ENCODE measurements around the gene PCP4L1.
"Not testable (repeated sequence)": the region's sequence is repeated elsewhere in the genome, so short reads cannot be mapped to it uniquely, and the experiment has no call there.

PCP4L1 gene

DNA sequence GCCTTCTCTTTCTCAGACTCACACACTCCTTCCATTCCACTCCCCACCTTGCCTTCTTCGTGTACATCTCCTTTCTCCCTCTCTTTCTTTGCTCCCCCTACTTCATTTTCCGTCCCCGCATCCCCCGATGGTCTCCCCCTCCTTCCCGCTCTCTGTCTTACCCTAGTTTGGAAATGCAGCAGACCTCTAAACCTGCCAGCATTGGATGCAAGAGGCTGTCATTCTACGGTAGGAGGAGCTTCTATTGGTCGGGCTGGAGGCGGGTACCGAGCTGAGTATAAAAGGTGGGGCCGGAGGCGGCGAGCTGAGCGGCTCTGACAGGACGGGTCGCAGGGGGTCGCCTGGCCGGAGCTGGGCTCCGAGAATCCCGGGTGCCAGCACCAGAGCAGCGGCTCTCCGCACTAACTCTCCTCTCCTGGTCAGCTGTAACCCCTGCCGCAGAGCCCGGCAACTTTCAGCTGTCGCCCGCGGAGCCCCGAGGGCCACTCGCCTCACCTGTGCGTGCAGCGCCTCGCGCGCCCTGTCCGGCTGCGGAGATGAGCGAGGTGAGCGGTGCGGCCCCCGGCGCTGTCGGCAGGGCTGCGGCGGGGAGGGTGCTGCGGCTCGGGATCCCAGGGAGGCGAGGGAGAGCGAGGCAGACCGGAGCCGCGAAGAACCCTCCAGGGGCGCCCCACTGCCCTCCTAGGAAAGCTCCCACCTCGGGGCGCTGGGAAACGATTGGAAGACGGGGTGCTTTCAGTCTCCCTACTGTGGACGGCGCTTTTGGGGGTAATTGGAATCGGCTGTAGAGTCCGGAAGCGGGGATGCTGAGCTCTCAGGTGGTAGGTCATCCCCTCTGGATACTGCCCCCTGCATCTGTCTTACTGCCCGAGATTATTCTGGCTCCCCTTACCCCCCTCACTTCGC lies at the start of gene PCP4L1:
PCP4L1 (plus strand) TSS at position 307 of the 906 bp plus-strand sequence; CDS start at position 537, 230 bp downstream.
- DNase-seq, result no peak

DNA sequence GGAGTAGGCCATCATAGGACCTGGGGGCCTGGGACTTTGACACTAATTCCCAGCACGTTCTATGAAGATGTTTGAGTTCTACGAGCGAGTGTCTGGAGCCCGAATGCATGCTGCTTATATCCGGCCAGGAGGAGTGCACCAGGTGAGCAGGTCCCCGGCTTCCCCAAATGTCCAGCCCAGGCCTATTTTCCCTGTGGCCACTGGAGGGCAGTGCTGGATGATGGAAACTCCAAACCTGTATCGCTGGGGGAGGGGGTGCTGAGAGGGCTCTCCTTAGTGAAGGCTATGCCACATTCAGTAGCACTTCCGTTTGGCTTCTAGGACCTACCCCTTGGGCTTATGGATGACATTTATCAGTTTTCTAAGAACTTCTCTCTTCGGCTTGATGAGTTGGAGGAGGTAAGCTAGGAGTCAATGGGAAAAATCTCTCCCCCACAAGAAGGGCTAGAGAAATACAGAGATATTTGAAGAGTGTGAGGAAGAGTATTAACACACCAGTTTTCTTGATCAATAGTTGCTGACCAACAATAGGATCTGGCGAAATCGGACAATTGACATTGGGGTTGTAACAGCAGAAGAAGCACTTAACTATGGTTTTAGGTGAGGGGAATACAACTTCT lies 48.6 kb upstream of the PCP4L1 start:
- DNase-seq, result peak; percentile 48

DNA sequence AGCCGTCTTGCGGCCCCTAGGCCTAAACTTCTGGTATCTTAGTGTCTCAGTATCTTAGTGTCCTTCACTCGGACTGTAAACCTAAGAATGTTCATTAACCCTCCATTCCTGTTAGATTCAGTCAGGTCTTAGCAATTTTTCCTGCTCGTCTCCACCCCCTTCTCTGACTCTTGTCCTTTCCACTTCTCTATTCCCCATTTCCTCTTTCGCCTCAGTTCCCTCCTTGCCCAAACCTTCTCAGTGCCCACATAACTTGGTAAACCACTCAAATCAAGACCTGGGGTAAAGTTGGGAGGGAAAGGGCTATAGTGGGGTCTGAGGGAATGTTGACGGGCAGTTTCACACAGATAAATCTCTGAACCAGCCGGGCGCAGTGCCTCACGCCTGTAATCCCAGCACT lies 44.2 kb upstream of the PCP4L1 start:
- DNase-seq, result no peak

DNA sequence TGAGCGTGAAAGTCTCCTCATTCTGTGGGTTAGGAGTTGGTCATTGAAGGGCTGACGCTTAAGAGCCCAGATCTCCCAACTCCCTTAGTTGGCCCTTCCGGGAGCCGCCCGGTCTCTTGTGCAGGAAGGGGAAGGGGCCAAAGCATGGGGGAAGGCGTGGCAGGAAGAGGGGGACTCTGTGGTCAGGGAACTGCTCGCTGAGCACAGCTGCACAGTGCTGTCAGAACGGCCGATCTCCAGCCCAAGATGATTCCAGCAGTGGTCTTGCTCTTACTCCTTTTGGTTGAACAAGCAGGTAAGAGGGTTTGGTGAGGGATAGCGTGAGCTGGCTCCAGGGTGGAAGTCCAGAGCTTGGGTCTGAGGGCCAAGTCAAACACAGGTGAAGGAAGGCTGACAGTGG lies 43.5 kb upstream of the PCP4L1 start, which contains the start of gene FCER1G:
FCER1G (plus strand) TSS at position 220 of the 400 bp plus-strand sequence; CDS start at position 247, 27 bp downstream.
- no peak for DNase-seq

DNA sequence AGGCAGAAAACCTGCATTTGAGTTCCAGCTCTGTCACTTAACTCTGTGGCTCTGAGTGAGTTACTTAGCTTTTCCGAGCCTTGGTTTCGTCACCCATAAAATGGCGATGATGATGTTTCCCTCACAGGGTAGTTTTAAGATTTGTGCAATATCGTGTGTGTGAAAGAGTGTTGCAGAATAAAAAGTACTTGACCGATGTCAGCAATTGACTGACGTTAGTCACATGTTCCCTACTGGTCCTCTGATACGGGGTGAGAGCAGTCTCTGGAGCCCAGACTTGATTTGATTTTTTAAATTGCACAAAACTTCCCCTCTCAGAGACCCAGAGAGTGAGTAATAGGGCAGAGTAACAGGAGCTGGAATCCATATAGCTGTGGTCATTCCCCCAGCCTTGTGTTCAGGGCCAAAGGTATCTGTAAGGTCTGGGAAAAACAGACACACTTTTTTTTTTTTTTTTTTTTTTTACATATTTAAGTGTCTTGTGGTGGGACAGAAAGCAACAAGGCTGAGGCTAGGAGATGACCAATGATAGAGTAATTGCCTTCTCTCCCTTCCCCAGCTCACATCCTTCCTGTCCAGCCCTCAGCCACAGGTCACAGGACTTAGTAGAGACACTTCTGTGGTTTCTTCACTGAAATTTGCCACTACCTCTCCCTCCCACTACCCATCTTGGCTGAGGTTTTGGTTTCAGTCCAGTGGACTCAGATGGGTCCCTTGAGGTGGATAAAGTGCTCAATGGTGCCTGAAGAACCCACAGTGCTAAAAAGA lies 41.4 kb upstream of the PCP4L1 start:
- no peak for DNase-seq

DNA sequence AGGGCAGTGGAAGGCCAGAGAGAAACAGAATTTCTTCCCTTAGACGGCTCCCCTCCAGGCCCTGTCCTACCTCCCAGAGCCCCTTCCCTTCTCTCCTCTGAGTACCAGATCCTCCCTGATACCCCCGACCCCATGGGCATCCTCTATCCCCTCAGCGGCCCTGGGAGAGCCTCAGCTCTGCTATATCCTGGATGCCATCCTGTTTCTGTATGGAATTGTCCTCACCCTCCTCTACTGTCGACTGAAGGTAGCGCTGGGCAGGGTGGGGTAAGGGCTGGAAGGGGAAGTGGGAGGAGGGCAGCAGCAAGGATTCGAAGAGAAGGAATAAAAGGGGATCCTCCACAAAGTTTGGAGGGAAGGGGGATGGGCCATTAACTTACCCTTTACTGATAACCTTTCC lies 40.7 kb upstream of the PCP4L1 start:
- no peak for DNase-seq

DNA sequence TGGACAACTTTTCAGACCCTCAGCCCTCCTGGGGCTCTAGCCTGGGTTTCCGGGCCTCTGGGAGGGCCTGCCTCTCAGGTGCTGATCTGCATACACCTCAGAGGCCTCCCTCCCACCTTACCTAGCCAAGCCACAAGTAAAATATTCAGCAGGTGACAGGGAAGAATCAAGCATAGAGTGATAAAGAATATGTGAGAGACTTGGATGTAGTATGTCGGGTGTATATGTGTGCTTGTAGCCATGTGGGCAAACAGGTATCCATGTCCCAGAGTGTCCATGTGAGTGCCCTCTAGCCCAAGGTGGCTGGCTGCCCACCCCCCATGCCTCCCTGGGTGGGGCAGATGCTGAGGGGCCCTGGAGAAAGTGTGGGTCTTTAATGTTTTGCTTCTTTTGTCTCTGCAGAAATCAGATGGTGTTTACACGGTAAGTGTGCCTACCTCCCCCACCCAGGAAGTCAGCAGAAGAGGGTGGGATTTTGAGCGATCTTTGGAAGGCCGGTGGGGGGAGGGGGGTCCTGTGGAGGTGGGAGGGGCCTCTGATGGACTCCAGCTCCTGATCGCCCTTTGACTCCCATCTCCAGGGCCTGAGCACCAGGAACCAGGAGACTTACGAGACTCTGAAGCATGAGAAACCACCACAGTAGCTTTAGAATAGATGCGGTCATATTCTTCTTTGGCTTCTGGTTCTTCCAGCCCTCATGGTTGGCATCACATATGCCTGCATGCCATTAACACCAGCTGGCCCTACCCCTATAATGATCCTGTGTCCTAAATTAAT lies 40.1 kb upstream of the PCP4L1 start:
- DNase-seq, result no peak

DNA sequence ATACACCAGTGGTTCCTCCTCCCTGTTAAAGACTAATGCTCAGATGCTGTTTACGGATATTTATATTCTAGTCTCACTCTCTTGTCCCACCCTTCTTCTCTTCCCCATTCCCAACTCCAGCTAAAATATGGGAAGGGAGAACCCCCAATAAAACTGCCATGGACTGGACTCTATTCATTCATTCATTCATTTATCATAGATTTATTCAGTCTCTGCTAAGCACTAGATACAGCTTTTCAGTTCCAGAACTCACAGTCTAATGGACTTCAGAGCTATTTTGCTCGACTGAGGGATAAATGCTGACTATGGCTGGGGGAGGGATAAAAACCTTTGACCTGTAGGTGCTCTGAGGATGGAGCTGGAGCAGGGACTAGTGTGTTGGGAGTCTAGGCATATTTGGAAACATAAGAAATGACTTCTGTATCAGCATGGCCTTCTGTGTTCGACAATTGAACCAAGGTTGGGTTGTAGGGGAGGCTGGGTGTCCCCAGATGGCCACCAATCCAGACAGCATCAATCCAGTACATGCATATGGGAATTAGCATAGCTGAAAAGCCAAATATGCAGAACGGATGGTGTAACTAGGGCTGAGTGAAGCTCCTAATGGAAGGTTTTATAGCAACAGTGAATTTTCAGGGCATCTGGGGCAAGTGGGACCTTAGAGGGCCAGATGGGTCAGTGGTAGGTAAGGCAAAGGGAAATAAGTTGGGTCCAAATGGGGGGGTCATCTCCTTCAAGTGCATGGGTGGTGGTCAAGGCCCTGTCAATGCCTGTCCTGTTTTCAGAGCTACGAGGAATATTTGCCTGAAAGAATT lies 39.3 kb upstream of the PCP4L1 start:
- DNase-seq, result no peak

DNA sequence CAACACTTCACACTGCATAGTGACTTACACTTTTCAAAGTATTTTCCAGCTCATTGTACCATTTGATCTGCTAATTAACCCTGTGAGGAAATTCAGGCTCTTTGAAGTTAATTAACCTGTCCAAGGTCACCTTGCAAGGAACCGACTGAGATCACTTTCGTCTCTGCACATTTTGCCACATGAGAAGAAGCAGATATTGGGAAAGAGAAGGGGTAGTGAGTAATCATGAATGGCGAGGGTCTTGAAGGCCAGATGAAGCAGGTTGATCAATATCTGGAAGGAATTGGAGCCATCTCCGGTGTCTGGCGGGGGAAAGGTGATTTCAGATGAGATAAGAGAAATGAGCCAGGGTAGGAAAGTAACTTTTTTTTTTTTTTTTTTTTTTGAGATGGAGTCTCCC lies 38.5 kb upstream of the PCP4L1 start:
- DNase-seq, result no peak

DNA sequence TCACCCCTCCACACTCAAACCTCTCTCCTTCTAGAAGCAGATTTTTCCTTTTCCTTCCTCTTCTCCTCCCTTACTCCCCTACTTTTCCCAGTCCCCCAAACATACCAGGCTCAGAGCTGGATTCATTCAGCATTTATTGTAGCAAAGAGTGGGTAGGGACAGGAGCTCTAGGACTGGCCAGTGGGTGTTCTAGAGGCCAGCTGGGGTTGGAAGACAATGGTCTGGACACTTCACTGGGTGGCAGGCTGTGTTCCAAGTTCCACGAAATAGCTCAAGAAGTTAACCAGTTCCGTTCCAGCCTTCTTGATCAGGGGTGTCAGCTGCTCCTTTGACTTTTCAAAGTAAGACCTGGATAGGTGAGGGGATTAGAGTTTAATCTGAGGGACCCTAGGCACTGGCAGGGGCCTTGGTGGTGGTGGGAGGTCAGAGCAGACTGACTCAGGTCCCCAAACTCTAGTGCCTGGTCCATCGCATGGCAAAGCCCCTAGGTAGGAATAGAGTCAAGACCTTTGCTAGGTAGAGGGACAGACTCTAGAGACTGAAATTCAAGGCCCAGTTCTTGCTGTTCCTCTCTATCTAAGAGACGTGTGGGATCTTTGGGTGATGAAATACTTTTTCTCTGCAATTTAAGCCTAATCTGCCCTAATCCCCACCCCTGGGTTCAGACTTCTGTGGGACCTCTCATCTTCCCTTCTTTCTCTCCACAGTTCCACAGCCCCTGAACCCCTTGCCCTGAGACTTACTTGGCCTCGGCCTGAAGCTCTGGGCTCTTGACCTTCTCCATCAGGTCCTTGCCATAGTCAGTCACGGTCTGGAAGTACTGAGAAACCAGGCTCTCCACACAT lies 36.1 kb upstream of the PCP4L1 start:
- DNase-seq, result no peak

DNA sequence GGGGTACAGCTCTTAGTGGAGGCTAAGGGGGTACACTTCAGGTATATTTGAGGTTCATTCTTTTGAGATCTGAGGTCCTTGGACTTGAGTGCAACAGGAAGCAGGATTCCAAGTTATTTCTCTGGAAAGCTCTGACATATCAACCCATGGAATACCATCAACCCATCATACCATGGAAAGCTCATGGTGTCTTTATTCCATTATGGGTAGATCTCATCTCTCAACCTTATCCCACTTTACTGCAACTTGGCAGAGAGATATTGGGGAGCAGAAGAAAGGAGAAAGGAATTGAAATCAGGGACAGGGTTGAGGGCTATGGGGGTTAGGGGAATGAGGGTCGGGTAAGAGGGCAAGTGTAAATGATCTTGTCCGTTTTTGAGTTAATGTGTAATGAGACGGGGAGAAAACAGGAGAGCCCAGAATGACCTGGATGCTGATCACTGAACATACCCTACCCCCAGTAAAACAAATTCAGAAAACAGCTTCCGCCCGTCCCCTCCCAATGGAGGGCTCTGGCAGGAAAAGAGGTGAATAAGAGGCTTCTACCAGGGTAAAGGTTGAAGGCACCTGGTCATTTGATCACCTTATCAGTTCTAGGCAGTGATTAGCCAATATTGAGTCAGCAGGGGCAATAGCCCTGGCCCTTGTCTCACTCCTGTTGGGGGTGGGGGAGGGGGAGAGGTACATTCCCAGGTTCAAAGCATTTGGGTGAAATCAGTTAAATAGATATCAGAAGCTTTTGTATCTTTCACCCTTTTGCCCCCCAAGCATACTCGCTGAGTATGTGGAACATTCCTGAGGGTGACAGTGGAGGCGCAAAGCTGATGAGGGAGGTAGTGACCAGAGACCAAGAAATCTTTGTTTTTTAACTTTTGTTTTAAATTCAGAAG lies 34.5 kb upstream of the PCP4L1 start:
- DNase-seq, result no peak

DNA sequence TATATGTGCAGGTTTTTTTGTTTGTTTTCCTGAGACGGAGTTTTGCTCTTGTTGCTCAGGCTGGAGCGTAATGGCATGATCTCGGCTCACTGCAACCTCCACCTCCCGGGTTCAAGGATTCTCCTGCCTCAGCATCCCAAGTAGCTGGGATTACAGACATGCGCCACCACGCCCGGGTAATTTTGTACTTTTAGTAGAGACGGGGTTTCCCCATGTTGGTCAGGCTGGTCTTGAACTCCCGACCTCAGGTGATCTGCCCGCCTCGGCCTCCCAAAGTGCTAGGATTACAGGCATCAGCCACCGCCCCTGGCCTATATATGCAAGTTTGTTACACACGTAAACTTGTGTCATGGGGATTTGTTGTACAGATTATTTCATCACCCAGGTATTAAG lies 33.9 kb upstream of the PCP4L1 start:
- DNase-seq, result not testable (repeated sequence)

DNA sequence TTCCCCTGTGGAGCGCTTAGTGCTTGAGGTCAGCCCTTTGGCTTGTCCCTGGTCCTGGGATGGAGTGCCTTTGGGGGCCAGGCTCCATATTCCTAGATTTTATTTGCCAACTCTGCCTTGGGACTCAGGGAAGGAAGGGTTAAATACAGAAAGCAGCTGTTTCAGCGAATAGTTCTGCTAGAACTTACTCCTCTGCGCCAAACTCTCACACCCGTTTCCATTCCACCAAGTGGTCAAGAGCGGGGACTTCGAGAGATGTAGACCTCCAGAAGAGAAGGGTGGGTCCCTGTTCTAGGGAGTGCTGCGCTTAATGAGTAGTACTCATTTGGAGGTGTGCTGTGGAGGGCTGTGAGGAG lies 33.4 kb upstream of the PCP4L1 start:
- DNase-seq, result no peak

DNA sequence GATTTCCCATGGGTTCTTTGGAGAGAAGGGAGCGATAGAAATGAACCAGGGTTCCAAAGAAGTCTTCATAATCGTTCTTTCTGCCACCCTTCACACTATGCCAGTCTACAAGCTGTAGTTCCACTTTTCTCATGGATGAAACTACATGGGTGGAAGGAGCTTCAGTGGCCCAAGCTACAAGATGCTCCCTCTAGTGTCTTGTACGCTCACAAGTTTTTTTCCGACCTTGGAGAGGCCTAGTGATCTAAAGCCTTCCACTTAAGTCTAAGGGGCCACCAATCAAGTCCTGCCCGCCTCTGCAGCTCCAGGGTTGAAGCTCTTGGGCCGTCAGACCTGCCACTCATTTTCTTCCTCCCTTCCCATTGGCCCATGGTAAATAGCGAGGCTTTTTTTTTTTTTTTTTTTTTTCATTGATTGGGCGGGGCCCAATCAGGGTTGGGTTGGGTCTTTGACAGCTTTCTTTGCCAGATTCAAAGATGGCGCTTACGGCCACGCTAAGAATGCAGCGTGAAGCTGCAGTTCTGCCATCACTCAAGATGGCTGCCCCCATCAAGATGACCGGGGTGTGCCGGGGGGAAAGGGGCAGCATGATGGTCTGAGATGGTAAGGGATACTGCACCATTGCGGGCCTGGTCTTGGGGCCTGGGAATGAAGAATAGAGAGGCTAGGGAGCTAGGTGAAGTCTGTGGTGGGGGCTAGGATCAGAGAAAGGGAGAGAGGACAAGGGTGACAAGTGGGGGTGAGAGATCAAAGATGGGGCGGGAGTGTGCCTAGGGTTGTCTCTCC lies 32.8 kb upstream of the PCP4L1 start, which contains the start of gene TOMM40L:
TOMM40L (plus strand) TSS at position 527 of the 786 bp plus-strand sequence. CDS start 430 bp downstream, outside the sequence.
- DNase-seq, result peak; percentile 80

DNA sequence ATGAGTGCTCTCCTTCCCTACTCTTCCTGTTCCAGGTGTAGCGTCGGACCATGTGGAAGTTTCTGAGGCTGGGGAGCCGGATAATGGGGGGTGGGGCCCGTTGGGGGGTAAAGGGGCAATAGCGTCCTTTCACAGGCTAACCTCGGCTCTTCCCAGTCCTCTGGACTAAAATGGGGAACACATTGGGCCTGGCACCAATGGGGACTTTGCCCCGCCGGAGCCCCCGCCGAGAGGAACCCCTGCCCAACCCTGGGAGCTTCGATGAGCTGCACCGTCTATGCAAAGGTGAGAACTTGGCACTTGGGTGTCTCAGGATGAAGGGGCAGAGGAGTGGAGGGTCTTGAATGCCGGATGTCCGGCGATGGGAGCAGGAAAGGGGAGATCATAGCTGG lies 32.2 kb upstream of the PCP4L1 start:
- no peak for DNase-seq

DNA sequence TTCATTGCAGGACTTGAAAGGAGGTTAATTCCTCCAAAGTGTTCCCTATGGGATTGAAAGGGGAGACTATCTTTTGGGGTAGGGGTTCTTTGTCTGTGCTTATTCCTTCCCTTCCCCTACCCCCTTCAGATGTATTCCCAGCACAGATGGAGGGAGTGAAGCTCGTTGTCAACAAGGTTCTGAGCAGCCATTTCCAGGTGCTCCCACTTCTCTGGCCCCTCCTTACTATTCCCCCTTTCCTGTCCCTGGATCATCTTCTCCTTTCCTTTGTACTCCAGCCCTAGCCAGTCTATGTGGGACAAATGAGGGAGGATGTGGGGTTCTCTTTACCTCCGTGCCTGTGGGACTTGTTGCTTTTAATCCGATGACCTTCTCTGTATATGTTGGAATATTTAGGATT lies 31.8 kb upstream of the PCP4L1 start:
- no peak for DNase-seq

DNA sequence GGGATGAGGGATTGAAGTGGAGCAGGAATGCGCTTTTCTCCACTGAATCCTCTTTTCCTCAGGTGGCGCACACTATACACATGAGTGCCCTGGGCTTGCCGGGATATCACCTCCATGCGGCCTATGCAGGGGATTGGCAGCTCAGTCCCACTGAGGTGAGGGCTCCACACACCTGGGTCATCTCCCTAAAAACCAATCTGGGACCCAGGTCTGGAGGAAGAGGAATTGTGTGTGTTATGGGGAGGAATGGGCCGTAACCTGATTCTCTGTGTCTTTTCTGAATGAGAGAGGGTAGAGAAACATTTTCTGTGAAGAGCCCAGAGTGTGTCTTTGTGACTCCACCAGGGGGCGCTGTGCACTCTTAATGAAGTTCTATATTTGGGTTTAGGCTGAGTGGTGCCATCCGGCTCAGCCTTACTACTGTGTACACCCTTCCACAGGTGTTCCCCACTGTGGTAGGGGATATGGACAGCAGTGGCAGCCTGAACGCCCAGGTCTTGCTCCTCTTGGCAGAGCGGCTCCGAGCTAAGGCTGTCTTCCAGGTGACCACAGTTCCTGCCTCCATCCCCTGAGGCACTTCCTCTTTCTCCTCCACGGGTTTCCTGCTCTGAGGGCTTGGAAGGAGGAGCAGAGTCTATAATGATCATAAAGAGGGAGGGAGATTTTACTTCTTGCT lies 31.2 kb upstream of the PCP4L1 start:
- DNase-seq, result peak; percentile 77

DNA sequence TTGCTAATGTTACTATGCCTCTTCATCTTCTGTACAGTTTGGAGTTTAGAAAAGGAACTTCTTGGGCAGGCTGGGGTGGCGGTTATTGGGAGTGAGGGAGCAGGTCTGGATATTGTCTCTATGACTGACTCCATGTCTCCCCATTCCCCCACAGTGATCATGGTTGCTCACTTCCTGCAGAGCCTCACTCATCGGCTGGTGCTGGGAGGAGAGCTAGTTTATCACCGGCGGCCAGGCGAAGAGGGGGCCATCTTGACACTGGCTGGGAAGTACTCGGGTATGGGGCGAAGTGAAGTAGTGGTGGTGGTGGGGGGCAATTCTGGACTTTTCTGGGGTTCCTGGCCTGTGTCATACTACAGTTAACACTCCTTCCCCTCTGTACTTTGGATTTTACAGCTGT lies 30.5 kb upstream of the PCP4L1 start:
- DNase-seq, result no peak
